Measurements from ENCODE around the gene SLCO1C1.
"Not testable (repeated sequence)": the region's sequence is repeated elsewhere in the genome, so short reads cannot be mapped to it uniquely, and the experiment has no call there.

Gene SLCO1C1, protein sequence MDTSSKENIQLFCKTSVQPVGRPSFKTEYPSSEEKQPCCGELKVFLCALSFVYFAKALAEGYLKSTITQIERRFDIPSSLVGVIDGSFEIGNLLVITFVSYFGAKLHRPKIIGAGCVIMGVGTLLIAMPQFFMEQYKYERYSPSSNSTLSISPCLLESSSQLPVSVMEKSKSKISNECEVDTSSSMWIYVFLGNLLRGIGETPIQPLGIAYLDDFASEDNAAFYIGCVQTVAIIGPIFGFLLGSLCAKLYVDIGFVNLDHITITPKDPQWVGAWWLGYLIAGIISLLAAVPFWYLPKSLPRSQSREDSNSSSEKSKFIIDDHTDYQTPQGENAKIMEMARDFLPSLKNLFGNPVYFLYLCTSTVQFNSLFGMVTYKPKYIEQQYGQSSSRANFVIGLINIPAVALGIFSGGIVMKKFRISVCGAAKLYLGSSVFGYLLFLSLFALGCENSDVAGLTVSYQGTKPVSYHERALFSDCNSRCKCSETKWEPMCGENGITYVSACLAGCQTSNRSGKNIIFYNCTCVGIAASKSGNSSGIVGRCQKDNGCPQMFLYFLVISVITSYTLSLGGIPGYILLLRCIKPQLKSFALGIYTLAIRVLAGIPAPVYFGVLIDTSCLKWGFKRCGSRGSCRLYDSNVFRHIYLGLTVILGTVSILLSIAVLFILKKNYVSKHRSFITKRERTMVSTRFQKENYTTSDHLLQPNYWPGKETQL

DNA sequence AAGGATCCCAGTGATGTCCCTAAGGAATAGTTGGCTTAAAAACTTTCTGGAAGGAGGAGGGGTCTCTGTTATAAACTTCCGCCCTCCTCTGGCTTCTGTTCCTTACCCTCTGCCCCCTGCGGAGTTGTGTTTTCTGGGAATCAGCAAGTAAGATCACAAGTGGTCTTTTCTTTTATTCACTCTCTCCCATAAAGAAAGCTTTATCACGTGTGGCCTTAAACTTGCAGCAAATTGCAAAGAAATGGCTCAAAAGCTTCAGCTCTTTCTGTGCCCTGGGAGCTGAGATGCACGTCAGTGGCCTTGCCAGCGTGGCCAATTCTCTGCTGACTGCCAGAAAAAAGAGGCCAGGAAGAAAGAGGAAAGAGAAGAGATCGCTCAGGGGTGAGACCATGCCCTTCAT lies at the start of gene SLCO1C1:
Gene SLCO1C1, plus strand, starts transcription at position 101 of the 400 bp plus-strand sequence. CDS start 4,245 bp downstream, outside the sequence.
- no peak for DNase-seq

DNA sequence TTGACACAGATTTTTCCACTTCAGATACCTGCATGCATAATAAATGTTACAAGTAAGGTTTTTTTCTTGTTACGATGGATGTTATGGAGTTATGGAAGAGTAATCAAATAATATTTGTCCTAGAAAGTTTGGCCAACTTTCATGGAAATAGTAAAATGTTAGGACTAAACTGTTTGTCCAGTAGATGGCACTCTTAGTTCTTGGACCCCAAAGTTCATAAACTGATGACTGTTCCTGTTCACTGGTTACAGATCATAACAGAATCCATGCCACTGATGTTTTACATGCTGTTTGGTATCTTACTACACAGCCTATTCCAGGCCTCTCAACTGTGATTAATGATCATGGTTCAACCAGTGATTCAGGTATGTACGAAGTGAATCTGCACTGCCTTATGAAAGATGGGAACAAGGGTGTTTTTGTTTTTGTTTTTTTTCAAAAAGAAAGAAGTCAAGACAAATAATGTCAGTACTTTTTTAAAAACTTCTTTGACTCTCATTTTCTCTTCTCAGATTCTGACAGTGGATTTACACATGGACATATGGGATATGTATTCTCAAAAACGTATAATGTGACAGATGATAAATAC lies 48.8 kb upstream of the SLCO1C1 start:
- DNase-seq: peak; percentile 19 to 42

DNA sequence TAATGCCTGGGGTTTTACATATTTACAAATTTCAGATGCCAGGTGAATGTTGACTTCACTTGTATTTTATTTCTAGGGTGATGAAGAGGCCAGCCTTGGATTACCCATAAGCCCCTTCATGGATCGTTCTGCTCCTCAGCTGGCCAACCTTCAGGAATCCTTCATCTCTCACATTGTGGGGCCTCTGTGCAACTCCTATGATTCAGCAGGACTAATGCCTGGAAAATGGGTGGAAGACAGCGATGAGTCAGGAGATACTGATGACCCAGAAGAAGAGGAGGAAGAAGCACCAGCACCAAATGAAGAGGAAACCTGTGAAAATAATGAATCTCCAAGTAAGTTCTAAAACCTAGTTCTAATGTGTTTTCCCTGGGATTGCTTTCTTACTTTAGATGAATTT lies 41.3 kb upstream of the SLCO1C1 start:
- DNase-seq: no peak

DNA sequence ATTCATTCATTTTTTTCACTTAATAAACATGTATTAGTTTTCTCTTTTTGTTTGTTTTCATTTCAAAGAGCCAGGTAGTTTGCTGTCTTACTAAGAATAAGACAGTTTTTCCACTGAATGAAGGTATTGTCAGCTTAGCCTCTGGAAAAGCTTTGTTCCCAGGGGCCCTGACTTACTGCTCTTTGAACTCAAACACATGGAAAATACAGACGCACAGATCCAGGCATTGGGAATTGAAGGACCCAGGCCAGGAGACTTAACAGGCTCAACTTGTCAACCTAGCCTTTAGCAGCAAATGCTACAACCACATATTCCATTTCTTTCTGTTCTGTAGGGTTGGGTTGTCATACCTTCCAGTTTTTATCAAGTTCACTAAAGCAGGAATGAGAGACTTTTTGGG lies 38.5 kb upstream of the SLCO1C1 start:
- no peak for DNase-seq

DNA sequence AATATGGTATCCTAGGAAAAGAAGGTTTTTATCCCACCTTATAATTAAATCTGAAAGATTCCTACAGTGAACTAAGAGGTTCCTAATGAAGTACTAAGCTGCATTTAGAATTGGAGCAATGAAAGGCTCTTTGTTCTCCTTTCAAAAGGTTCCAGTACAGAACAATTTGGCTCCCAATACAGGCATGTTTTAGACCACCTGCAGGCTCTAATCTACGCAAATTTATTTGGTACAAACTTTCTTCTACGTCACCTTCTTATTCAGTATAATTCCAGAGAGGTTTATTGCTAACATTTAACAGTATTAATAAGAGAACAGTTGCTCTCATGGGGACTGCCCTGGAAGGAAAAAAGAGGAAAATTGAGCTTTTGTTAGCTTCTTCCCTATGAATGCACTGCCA lies 37.6 kb upstream of the SLCO1C1 start:
- no peak for DNase-seq

DNA sequence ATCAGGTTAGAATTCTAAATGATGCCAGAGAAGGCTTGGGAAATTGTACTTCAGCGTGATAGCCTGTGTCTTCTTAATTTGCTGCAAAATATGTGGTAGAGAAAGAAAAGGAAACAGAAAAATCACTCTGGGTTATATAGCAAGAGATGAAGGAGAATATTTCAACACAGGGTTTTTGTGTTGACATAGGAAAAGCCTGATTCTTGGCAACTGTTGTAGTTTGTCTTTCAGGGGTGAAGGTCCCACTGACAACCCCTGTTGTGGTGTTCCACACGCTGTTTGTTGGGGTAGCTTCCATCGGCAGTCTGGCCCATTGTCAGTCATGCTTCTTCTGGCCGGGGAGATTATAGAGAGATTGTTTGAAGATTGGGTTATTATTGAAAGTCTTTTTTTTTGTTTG lies 13.8 kb upstream of the SLCO1C1 start:
- no peak for DNase-seq

DNA sequence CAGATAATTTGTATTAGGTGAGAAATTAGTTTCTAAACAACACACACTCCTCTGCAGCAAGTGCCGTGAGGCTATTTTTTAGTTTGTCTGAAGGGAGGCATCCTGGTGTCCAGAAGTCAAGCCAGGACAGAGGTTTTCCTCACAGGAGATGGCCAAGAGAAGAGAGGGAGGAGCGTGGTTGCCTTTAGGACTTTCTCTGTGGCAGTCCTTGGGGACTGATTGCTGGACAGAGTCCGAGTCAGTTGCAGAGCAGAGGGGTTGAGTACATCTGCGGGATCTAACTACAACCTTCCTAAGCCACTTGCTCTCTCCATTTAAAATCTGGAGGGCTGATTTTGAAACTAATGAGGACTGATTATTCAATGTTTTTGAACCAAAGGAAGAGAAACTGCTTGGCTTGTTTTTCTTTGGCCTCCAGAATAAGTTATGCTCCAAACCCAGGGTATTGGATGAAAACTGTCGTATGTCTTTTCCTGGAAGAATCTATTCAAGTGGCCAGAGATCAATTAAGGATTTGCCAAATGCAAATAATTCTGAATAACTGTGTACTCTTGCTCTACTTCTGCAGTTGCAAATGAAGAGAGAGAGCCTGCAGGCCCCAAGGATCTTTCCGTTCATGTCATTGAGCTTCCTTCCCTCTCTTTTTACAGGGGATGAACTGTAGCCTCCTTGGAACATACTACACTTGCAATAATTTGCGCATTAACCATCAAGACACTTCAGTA lies 1.2 kb downstream of the SLCO1C1 start:
- DNase-seq: no peak

DNA sequence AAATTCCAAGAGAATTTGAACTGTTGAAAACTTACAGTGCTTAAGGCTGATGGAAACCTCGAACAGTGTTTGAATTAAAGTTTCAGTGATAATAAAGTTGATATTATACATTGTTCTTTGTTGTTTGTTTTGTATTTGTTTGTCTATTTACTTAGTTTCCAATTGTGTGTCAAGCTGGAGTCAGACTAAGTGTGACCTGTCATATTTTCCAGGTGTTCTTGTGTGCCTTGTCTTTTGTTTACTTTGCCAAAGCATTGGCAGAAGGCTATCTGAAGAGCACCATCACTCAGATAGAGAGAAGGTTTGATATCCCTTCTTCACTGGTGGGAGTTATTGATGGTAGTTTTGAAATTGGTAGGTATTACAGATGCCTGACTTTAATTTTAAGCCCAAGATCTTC lies 6.0 kb downstream of the SLCO1C1 start:
- DNase-seq: peak in 1 of 2 experiments; percentile 15

DNA sequence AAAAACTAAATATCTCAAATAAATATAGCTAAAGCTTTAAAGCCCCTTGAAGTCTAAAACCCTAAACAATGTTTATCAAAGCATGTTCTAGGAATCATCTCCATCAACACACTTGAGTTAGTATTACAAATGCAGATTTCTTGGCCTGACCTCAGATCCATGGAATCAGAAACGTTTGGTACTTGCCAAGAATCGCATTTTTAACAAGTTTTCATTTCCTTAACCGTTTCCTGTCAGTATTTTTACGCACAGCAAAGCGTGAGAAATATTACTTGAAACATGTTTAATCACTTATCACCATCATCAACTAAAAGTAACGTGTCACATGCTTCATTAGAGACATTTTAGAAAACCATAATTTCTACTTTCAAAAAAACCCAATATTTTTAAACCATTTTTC lies 9.7 kb downstream of the SLCO1C1 start:
- no peak for DNase-seq

DNA sequence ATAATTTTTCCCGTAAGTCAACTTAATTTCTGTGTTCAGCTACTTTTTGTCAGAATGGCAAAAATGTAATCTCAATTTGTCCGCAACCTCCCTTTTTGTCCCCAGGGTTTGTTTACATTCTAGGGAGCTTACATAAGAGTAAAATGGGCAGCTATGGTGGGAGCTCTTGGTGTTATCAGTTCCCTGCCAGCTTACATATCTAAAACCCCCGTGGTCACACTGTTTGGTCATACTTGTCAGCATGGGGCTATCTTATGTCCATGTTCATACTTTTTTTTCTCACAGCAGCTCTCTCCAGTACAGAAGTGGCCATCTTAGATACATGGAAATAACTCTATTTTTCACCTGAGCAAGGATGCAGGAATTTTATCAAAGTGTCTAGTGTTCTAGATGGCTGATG lies 16.7 kb downstream of the SLCO1C1 start:
- no peak for DNase-seq

DNA sequence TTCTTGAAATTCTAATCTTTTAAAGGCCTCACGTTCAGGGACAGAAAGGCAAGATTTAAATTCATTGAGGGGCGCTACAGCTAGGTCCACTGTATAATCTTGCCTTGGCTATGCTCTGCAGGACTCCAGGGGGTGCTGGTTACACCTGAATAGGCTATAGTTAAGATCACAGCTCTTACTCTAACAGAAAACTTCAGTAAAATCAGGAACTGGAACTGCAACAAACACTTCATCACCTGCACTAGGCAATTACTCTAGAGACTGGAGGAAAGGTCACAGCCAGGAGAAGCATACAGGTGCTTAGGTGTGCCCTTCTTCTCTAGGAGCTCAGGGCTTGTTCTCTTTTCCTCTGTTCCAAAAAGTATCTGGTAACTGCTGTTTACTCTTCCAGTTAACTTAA lies 20.9 kb downstream of the SLCO1C1 start:
- DNase-seq: peak in 1 of 2 experiments; percentile 14

DNA sequence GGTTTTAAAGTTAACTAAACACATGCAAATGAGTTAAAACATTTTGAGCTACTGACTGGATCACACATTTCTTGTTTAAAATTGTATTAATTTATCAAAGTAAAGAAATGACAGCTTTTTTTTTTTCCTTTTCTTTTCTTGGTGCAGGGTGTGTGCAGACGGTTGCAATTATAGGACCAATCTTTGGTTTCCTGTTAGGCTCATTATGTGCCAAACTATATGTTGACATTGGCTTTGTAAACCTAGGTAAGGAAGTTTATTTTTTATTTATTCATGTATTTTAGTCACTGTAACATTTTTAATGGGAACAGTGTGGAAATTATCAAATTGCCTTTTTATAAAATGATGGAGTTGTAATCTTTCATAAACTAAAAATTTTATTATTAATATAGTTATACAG lies 21.9 kb downstream of the SLCO1C1 start:
- peak in 1 of 2 experiments; percentile 33 for DNase-seq

DNA sequence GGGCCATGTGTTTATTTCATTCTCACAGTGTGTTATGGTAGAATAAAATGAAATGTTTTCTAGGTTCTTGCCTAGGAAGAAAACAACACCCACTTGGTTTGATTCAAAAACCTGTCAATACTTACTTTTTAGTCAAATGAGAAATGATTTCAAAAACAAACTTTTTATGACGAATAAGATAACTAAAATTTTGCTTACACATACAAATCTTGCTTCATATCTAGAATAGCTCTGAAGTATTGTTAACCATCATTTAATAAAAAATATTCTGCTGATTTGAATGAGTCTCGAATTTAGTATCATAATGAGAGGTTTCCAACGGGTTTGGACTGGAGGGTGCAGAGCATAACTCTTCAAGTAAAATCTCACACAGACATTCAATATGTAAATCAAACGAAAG lies 23.2 kb downstream of the SLCO1C1 start:
- DNase-seq: no peak

DNA sequence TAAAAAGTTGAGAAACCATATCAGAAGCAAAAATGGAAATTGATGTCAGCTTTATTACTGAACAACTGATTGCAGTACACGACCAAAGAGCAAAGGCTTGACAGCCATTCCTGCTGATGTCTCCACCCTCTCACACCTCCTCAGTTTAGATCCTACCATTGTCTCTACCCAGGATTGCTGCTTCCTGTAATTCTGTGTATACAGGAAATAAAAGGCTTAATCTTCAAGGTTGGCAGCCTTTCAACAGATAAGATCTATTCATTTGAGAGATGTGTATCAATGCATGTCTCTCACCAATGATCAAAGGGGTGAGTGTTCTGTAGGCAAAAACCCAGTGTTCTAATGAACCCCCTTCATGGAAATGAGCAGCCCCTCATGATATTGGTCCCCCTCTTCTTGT lies 27.0 kb downstream of the SLCO1C1 start:
- peak in 1 of 2 experiments; percentile 6 for DNase-seq

DNA sequence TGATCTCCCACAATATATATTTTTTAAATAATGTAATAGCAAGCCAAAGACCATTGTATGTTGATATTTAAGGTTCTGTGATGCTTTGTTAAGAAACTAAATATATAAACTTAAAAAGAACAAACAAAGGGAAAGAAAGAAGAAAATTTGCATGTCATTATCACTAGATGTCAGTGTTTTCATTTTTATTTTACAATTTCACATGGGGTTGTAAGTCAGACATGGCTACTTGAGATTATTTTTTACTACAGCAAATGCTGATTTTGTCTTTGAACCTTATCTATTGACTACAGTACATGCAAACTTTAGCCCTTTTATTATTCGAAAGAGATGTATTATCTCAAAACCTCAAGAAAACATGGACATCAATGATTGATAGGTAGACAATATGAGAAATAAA lies 36.1 kb downstream of the SLCO1C1 start:
- DNase-seq: no peak

DNA sequence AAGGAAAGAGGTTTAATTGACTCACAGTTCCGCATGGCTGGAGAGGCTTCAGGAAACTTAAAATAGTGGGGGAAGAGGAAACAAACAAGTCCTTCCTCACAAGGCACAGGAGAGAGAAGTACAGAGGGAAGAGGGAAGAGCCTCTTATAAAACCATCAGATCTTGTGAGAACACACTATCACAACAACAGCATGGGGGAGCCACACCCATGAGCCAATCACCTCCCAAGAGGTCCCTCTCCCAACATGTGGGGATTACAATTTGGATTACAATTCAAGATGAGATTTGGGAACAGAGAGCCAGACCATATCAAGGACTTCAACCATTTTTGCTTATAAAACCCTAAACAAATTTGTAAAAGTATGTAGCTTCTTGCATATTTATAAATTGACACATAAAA lies 45.8 kb downstream of the SLCO1C1 start:
- DNase-seq: no peak

DNA sequence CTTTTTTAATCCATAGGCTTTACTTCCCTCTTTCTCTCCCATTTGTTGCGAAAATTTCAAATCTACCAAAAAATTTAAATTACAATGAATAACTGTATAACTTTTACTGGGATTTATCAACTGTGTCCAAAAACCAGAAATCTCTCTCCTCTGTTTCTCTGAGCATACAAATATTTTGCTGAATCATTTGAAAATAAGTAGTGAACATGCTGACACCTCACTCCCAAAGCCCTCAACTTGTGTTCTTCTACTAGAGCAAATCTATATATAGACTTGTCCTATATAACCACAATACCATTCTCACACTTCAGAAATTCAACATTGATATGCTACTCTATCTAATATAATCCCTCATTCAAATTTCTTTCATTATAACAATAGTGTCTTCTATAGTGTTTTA lies 53.1 kb downstream of the SLCO1C1 start:
- DNase-seq: no peak

DNA sequence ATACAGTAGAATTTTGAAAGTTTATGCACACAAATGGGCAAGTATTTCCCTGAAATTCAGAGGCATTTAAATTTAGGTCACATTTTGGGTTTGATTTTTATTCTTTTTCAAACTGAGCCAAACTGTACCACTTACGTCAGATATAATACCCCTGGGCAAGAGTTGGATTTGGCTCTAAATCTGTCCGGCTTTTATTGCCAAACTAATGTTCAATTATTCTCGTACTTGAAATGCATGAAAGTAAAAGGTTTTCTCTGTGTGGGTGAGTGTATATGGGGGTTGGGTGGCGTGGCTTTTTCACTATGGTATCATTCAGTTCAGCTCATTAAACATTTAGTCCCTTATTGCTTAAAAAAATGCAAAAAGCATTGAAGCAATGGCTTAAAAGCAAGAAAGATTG lies 55.9 kb downstream of the SLCO1C1 start:
- DNase-seq: no peak

DNA sequence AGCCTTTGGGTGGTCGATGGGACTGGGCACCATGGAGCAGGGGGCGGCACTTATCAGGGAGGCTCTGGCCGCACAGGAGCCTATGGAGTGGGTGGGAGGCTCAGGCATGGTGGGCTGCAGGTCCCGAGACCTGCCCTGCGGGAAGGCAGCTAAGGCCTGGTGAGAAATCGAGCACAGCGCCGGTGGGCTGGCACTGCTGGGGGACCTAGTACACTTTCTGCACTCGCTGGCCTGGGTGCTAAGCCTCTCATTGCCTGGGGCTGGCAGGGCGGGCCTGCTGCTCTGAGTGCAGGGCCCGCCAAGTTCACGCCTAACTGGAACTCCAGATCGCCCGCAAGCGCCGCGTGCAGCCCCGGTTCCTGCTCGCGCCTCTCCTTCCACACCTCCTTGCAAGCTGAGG lies 82.3 kb downstream of the SLCO1C1 start:
- no peak for DNase-seq

DNA sequence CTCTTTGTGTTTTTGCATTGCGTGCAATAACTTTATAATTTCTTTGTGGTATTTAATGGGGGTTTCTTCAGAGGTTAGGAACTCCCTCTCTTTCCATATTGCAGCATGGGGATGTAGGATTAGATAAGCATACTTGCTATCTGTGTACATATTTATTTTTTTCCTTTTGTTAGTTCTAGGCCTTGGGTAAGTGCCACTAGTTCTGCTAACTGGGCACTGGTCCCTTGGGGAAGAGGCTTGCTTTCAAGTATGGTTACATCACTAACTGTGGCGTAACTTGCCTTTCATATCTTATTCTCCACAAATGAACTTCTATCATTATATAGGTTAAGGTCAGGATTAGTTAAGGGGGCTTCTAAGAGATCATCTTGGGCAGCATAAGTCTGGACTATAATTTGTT lies 83.8 kb downstream of the SLCO1C1 start:
- no peak for DNase-seq

DNA sequence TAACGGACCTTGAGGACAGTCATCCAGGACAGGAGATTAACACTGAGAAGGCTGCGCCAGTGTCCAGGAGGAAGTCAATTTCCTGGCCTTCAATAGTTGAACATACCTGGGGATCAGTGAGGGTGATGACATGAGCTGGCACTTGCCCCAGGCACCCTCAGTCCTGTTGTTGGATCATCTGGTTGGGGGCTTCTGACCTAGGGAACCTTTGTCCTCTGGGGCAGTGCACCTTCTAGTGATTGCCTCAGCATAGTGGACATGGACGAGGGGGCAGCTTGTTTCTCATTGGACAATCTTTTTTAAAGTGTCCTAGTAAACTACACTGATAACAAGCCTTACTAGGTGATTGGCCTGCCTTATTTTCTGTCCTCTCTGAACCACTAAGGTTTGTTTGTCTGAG lies 84.8 kb downstream of the SLCO1C1 start:
- DNase-seq: not testable (repeated sequence)

DNA sequence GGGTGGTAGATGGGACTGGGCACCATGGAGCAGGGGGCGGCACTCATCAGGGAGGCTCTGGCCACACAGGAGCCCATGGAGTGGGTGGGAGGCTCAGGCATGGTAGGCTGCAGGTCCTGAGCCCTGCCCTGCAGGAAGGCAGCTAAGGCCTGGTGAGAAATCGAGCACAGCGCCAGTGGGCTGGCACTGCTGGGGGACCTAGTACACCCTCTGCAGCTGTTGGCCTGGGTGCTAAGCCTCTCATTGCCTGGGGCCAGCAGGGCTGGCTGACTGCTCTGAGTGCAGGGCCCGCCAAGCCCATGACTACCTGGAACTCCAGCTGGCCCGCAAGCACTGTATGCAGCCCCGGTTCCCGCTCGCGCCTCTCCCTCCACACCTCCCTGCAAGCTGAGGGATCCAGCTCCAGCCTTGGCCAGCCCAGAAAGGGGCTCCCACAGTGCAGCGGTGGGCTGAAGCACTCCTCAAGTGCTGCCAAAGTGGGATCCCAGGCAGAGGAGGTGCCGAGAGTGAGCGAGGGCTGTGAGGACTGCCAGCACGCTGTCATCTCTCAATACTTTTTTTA lies 88.7 kb downstream of the SLCO1C1 start:
- not testable (repeated sequence) for DNase-seq

DNA sequence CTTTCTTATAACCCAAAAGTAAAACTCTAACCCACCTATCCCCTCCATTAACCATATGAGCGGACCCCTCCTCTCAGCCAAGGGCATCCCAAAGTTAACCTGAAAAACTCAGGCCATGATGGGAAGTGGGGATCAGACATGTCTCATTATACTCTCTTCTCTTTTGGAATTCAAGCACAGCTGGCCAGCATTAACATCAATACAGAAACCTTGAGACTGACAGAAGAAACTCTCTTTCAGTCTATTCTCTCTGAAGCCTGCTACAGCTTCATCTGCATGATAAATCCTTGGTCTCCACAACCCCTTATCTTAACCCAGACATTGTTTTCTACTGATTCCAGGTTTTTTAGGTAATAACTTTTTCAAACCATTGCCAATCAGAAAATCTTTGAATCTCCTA lies 97.8 kb downstream of the SLCO1C1 start:
- DNase-seq: no peak

Data from NCI-H2081 (cell line).